ENCODE results near the gene PHC2.

DNA sequence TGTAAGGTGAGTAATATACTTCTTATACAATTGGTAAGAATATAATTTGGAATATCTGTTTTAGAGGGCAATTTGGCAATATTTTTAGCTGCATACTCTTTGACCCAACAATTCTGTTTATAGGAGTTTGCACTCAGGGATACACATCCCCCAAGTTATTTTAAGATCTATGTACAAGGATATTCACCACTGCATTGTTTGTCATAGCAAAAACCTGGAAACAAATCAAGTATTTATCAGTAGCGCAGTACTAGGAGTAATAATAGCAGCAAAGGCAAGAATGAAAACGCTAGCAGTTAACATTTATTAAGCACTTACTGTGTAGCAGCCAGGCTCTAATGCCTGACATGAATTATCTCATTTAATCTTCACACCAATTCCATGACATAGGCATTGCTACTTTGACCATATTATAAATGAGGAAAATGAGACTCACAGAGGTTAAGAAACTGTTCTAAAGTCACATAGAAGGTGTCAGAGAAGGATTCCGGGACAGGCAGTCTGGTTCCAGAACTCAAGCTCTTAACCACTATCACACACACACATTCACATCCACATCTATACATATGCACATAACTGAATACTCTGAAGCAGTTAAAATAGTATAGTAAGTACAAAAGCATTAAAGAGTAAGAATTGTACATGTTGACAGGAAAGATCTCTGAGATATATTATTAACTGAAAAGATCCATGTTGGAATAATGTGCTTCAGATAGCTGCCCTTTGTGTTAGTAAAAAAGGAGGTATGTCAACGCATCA, 30.6 kb downstream of the PHC2 start:
- TF ChIP-seq ZFX (IDR thresholded peaks at IDR 0.05) (no peak), CTCF (conservative IDR thresholded peaks at IDR 0.05) (no peak)
